Lower lobe of right lung (tissue), 2 donors: Measurements from ENCODE around the gene KRT6A. TPM values are rescaled to one million over a fixed set of nuclear protein-coding genes. Genes with fewer than 3 reads are reported as not detected.

Experiments
- ATAC-seq, 2 donors: fragments of 200-7000 bp; cut with Tn5 transposase; one replicate each; pipeline ENCODE4 v1.9.1; 2020 to 2022; ENCODE audit warnings: mild to moderate bottlenecking in 2 of 2, moderate library complexity in 2 of 2
- DNase-seq: peaks from one replicate; pipeline ENCODE4 v3.0.0-alpha.2; 2020
- H3K27ac ChIP-seq: fragments of 200-600 bp; one replicate; pipeline ENCODE4 v1.8.0; 2022
- H3K27me3 ChIP-seq: fragments of 200-600 bp; one replicate; pipeline ENCODE4 v1.8.0; 2022; ENCODE audit warnings: low read depth
- H3K36me3 ChIP-seq: fragments of 200-600 bp; one replicate; pipeline ENCODE4 v1.8.0; 2022; ENCODE audit warnings: mild to moderate bottlenecking
- H3K4me1 ChIP-seq: fragments of 200-600 bp; one replicate; pipeline ENCODE4 v1.8.0; 2022
- H3K4me3 ChIP-seq: fragments of 200-600 bp; one replicate; pipeline ENCODE4 v1.8.0; 2022; ENCODE audit warnings: mild to moderate bottlenecking
- H3K9me3 ChIP-seq: fragments of 200-600 bp; one replicate; pipeline ENCODE4 v1.8.0; 2022
- CTCF ChIP-seq: fragments of 200-600 bp; IDR thresholded peaks from one replicate; pipeline ENCODE4 v1.8.0; 2022; ENCODE audit warnings: antibody characterized with exemption, mild to moderate bottlenecking
- intact Hi-C: fragments of 100-400 bp; cut with DNase I; formaldehyde crosslinking; loops from one replicate; pipeline ENCODE4 v1.11.0; 2022
- total RNA-seq: library from RNA; stranded (reverse); fragmentation: NEBNext Ultra II Directional; extraction: Animal tissue kit (Norgen Biotek cat#: 25700); gene quantifications from one replicate; pipeline ENCODE4 v1.2.1, GENCODE V29; 2021
- donor health status: DM: no; HTN: yes; CAD: no; lungs with severe emphysema.

Gene KRT6A
- total RNA-seq, 1 donor from 2014 or later = 0.74 TPM

DNA sequence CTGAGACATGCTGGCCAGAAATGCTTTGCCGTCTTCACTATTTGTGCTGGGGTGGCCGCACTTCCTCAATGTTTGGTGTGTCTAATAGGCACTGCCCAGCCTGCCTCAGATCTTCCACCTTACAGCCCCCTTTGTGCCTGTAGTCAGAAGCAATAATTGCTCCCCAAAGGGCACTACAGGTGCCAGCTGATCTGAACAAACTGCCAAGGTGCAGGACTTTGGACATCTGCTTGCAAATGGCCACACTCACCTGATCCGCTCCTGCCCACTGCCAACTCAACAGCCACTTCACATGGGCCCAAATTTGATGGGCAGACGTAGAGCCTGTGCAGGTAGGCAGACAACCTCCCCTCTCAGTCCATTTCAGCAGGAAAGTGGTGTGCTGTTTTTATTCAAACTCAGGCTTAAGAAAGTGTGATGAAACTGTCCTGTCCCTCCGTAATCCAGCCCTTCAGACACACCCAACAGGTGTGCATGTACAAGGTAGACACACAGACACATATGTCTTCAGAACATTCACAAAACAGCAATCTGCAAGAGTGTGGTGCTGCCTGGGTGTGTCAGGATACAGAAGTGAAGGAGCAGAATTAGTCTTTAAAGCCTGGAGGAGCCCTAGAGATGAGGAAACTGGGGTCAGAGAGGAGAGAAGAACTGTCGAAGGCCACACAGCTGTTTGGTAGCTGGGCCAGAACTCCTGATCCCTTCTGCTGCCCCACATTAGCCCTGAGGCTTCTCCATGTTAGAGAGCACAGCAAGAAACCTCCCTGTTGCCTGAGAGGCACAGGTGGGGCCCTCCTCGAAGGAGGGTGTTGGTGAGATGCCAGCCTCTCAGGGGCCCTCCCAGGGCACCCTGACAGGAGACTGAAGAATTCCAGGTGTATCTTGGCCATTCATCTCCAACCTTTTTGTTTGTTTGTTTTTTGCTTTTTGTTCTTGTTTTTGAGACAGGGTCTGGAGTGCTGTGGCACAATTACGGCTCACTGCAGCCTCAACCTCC is 54.5 kb downstream of the KRT6A start:
- Histone ChIP-seq H3K27ac (no peak overlapping the region), H3K27me3 (peaks cover 7% of the 10 kb centered on the region), H3K36me3 (no peaks in the 10 kb centered on the region), H3K4me3 (no peak overlapping the region), H3K4me1 (no peaks in the 10 kb centered on the region), H3K9me3 (no peaks in the 10 kb centered on the region)
- no peak for DNase-seq
- no peak for TF ChIP-seq CTCF
- no peak for ATAC-seq
- intact Hi-C loops = no loop called here

- no peaks in the 10 kb centered on the region for H3K36me3 ChIP-seq
- DNase-seq = no peak
- TF ChIP-seq CTCF = no peak
- peaks cover 7% of the 10 kb centered on the region for H3K27me3 ChIP-seq
- no peak overlapping the region for H3K4me3 ChIP-seq
- intact Hi-C loops = no loop called here
- H3K9me3 ChIP-seq = no peaks in the 10 kb centered on the region
- no peak overlapping the region for H3K27ac ChIP-seq
- no peaks in the 10 kb centered on the region for H3K4me1 ChIP-seq
- no peak for ATAC-seq
These were observed 55.5 kb downstream of the KRT6A start for GRCh38 chr12:52437508-52437907.

Other genes with a start within 250 kb of the KRT6A start
- 0.74 TPM for gene KRT86, start 218.6 kb downstream of the KRT6A start, total RNA-seq
- gene KRT81, start 201.7 kb downstream of the KRT6A start, total RNA-seq = not detected
- not detected for gene KRT83, start 171.9 kb downstream of the KRT6A start, total RNA-seq
- not detected for gene KRT85, start 125.8 kb downstream of the KRT6A start, total RNA-seq
- not detected for gene KRT84, start 107.6 kb downstream of the KRT6A start, total RNA-seq
- not detected for gene KRT82, start 86.9 kb downstream of the KRT6A start, total RNA-seq
- gene KRT75, start 58.9 kb downstream of the KRT6A start, total RNA-seq = not detected
- not detected for gene KRT6B, start 41.1 kb downstream of the KRT6A start, total RNA-seq
- not detected for gene KRT6C, start 19.5 kb downstream of the KRT6A start, total RNA-seq
- gene KRT5, start 27.1 kb upstream of the KRT6A start, total RNA-seq = 0.65 TPM
- gene KRT71, start 59.9 kb upstream of the KRT6A start, total RNA-seq = not detected
- gene KRT74, start 80.6 kb upstream of the KRT6A start, total RNA-seq = not detected
- gene KRT72, start 108.2 kb upstream of the KRT6A start, total RNA-seq = not detected
- not detected for gene KRT73, start 125.3 kb upstream of the KRT6A start, total RNA-seq
- gene KRT2, start 159.0 kb upstream of the KRT6A start, total RNA-seq = not detected
- 1.3 TPM for gene KRT1, start 187.2 kb upstream of the KRT6A start, total RNA-seq
- not detected for gene KRT77, start 210.3 kb upstream of the KRT6A start, total RNA-seq